ENCODE data around the gene CYB561A3.

Gene CYB561A3

DNA sequence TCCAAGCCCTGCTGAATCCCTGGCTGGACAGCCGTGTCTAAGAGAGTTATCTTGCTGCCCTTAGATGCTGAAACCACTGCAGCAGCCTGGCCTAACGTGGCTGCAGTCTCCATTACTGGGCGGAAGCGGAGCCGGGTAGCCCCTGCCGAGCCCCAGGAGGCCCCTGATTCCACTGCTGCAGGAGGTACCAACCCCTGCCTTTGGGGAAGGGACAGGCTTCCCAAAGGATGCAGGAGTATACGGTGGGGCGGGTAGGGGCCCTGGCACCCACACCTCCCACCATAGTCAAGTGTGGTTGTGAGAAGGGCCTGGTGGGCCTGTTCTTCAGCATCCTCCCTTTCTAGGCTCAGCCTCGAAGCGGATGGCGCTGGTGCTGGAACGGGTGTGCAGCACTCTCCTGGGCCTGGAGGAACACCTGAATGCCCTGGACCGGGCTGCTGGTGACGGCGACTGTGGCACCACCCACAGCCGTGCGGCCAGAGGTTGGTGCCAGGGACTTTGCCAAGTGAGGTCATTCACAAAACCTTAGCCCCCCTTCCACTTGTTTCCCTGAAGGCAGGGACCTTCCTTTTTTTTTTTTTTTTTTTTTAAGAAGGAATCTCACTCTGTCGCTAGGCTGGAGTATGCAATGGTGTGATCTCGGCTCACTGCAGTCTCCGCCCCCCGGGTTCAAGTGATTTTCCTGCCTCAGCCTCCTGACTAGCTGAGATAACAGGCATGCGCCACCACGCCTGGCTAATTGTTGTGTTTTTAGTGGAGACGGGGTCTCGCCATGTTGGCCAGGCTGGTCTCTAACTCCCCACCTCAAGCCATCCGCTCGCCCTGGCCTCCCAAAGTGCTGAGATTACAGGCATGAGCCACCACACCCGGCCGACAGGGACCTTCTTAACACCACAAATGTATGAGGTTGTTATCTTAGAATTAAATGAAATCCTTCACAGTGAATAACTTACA, 17.6 kb downstream of the CYB561A3 start:
- no peak for DNase-seq

DNA sequence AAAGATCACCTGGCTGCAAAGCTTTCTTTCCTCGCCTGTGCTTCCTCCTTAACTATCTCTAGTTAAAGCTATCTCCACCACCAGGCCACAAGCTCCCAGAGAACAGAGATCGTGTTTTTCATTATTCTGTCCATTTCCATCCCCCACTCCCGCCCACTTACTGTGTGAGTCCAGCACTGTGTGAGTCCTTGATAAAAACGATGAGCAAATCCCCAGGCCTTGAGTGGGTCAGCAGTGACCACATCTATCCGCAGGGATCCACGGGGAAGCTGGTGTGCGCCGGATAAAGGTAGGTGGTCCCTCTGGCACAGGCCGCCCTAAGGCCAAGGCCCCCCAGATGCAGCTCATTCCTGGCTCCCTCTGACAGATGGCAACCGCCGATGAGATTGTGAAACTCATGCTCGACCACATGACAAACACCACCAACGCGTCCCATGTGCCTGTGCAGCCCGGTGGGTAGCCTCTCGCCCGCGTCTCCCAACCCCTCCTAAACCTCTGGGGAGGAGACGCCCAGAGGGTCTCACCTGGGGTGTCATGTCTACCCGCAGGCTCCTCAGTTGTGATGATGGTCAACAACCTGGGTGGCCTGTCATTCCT, 19.4 kb downstream of the CYB561A3 start:
- no peak for DNase-seq

DNA sequence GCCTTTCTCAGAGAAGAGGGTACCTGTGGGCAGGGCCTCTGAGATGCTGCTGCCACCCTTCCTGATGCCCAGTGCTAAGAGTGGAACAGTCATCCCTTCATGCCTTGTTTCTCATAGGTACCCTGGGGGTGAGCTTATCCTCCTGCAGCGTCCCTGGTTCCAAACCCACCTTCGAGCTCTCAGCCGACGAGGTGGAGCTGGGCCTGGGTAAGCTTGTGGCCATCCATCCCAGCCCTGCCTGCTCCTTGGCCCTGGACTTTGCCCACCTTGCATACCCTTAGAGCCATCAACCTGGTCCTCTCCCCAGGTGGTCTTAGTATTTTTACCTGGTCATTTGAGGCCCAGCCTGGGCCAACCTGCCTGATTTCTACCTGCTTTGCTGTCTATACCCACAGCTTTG, 20.0 kb downstream of the CYB561A3 start:
- DNase-seq, result no peak

DNA sequence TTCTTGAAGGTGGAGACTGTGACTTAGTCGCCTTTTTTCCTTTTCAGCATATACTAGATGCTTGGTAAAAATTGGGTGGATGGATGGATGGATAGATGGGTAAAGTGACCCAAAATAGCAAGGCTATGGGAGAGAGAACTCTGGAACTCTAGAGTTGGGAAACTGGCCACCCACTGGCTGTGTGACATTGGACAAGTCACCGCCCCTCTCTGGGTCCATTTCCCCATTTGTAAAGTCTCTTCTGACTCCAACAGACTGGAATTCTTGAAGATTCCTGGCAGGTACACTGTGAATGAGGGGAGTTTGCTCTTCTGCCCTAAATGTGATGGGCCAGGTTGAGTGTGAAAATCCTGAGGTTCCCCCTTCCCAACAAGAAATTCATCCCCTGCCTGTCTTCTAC, 20.7 kb downstream of the CYB561A3 start:
- DNase-seq, result no peak

DNA sequence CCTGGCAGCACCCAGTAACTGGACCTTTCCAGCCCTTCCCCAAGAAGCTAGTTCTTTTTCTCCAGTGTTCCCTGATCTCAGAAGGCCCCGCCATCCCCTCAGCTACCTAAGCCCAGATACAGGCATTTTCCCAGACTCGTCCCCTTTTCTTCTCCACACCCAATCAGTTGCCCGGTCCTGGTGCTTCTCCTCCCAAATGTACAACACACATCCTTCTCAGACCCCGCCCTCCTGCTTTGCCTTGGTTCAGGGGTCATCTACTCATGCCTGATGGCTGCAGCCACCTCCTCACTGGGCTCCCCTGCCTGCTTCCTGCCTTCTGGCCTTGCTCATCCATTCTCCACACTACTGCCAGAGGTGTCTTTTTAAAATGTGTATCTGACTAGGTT, 22.2 kb downstream of the CYB561A3 start:
- DNase-seq, result no peak

DNA sequence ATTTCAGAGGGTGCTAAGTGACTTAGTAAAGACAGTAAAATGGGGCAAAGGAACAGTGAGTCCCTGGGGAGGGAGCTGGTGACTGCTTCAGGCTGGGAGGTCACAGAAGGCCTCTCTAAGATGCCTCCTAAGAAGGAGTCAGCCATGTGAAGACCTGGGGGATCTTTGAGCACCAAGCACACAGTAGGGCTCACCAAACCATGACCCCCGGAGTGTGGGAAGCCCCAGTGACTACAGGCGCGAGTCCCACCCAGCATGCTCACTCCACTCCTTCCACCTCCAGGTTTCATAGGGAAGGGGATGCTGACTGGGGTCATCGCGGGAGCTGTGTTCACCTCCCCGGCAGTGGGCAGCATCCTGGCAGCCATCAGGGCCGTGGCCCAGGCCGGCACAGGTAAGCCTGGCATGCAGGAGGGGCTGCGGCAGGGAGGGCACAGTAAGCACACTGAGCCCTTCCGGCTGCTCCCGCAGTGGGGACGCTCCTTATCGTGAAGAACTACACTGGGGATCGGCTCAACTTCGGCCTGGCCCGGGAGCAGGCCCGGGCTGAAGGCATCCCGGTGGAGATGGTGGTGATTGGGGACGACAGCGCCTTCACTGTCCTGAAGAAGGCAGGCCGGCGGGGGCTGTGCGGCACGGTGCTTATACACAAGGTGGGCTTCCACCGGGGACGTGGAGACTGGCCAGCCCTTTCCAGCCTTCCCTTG, 22.7 kb downstream of the CYB561A3 start:
- no peak for DNase-seq

DNA sequence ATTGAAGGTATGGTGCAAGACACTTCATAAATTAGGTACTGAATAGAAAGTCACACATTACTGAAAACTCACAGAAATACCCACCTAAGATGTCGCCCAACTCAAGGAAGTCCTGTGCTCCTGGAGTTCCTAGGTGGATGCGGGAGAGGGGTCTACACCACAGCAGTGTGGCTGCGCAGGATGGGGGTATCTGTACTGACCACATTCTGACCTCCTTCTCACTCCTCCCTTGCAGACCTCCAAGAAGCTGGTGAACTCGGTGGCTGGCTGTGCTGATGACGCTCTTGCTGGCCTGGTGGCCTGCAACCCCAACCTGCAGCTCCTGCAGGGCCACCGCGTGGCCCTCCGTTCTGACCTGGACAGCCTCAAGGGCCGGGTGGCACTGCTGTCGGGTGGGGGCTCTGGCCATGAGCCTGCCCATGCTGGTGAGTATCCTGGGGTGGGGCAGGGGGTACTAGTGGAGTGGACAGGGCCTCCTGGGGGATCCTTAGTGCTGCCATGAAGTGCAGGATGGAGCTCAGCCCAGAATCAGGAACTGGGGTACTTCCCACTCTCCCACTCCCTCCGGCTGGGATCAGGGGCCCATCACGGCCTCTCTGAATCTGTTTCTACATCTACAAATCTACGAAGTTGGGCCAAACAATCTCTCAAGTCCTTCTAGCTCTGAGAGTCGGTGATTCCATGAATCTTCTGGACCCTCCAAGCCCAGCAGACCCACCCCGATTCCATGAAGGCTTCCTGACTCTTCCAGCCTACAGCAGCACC, 23.8 kb downstream of the CYB561A3 start:
- no peak for DNase-seq

DNA sequence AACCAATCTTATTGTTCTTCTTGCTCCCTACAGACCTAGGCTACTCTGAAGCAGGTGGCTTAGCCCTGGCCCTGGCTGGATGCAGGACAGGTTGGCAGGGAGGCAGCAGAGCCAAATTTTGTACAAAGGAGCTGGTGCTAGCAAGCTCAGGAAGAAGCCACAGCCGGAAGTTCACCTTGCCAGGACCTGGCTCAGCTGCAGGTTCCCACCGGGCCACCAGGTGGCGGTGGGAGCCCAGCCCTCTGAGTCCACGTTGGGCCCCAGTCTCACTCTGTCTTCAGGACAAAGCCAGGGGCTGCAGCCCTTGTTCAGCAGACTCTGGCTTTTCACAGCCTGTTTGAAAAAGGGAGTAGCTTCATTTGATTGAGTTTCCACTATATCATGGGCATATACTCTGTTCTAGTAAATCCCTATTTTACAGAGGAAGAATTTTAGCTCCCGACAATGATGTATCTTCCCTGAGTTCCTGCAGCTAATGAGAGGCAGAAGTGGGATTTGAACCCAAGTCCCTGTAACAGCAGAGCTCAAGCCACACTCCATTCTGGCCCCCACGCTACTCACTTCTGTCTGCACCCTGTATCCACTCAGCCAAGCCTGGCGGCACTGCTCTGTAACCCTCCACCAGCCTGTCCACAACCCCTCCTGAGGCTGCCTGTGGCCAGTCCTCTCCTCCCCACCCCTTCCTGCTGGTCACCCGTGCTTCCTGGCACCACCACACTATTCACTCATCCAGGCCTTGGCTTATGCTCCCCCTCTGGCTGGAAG, 25.3 kb downstream of the CYB561A3 start:
- DNase-seq, result peak; percentile 72

DNA sequence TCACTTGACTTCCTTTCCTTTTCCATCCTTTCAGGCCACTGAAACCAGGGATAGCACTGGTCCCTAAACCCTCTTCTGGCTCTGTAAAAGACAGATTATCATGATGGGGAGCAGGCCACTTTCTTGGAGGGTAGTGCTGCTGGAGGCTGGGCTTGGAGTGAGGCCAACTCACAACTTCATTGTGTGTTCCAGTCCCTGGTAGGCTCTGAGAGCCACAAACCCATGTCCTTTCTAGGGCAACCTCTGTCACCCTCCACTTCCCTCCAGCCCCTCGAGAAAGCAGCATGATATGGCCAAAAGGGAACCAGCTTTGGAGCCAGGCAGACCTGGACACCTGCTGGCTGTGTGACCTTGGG, 26.3 kb downstream of the CYB561A3 start:
- no peak for DNase-seq

DNA sequence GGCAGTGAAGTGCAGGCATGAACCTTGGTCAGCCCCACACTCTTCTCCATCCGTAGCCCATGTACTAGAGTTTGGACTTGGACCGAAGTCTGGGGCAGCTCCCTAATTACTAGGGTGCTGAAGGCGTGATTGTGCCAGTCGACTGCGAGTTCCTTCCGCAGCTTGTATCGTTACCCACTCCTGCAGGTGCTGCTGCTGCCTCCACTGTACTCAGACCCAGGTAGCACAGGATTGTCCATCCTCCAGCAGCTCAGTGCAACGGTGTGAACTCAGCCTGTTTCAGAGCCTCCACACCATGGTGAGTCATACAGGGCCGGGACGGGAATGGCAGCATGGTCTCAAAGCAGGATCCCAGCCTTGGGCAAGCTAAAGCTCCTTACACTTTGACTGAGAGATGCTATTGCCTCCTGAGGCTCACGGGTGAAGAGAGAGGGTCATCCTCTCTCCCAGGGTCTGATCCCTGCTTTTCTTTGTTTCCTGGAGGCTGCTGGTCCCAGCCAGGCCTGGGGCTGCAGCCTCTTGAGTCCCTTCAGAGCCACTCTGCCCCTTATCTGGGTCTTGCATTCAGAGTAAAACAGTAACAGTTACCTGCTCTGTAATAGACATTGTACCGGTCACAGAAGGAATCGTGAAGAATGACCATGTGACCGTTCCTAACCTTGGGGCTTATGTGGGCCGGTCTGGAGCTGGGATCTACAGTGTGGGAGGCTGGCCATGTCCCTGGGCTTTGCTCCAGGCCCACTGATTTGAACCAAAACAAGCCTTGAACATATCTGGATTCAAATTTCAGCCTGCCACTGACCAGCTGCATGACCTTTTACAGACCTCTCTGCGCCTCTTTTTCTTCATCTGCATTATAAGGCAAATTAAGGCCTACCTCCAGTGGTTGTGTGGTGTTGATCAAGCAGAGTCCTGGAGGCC, 27.0 kb downstream of the CYB561A3 start:
- DNase-seq, result no peak

DNA sequence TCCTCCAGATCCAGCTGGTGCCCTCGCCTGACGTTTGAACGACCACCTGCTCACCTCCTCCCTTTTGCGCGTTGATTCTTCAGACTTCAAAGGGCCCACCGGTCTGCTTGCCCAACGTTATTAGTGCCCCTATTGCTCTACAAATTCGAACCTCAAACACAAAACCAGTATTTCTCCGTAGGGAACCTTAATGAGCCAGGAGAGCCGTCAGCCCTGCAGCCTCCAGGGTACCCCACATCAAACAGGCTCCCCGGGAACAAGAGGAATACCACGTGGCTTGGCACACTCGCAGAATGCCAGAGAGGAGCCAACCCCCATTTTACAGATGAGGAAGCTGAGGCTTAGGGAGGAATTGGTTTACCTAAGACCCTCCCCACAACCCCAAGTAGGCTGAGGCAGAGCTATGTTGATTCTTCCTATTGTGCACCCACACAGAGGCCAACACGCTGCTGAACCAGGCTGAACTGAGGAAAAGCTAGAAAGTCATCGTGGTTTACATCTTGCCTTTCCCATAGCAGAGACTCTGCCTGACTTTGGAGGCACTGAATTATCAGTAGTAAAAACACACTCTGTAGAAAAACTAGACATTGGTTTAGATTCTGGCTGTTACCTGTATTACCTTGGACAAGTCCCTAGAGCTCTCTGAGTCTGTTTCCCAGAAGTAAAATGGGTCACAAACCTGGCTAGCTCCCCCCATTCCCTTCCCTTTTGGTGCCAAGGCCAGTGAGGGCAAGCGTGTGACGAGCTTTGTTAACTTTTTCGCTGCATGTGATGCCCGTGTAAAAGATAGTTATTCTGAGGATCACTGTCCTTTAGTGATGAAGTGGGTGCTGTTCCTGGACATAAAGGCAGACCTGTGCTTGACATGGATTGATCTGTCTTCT, 27.9 kb downstream of the CYB561A3 start:
- peak; percentile 81 for DNase-seq

DNA sequence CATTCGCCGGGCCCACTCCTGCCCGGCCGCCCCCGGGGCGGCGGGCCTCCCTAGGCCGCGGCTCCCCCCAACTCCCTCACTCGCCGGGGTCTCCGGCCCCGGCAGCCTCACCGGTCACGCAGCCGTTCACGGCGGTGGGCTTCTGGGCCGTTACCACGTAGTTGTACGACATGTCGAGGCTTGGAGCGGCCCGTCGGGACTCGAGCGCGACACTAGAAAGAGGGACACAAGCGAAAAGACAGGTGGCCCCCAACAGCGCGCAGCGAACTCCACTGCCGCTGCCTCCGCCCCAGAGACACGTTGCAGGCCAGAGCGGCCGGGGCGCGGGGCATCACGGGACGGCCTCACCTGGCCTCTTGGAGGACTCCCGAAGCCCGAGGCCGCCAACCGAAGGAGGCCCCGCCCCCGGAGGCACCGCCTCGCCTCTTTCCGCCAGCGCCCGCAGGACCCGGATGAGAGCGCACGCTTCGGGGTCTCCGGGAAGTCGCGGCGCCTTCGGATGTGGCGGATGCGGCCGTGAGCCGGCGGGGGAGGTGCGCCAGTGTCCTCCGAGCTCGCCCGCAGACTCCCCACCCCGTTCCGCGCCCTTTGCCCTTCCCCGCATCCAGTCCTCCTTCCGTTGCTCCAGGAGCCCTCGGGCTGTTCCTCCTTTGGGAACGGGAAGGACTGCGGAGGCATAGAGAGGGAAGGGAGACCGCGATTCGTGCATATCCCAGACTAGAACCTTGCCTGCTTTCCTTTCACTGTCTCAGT, 28.7 kb downstream of the CYB561A3 start, which contains the start of the genes DDB1 and TKFC:
TSS of gene DDB1 (minus strand) at position 309 of the 753 bp plus-strand sequence. CDS start at position 172, 137 bp downstream.
TSS of gene TKFC (plus strand) at position 432 of the 753 bp plus-strand sequence. CDS start 1,501 bp downstream, outside the sequence.
- peak; percentile 99 for DNase-seq

DNA sequence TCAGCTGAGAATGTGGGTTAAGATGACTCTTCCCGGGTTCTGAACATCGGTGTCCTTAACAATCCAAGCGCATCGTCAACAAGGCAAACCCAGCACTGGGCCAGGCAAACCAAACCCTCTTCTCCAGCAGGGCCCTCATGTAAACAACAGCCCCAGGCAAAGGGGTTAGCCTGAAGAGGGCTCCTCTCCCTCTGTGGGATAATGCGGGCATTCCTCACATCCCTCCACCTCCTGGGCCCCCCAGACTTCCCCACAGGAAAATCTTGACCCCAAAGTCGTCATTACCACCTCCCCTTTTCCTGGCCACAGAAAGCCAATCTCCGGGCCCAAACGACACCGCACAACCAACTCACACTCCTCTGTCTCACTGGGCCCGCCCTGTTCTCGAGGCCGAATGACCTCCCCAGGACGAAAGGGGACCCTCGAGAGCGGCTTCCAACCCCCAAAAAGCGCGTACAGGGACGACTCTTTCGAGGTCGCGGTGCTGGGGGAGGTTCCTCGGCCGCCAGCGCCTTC, 29.3 kb downstream of the CYB561A3 start:
- no peak for DNase-seq

DNA sequence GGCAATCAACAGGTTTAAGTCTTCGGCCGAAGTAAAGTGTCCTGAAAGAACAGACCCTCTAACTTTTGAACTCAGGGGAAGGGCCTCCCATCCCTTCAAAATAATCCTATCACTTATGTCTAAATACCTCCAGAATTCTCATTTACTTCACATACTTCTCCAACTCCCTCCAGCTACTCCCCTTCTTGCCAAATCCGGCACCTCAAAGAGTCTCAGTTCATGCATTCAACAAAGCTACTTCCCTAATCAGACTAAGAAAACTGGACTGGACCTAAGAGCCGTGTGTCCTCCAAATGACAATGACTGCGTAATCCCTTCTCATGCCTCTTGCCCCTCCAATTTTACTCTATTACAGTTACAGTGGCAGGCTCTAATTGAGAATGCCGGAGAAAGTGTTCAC, 30.0 kb downstream of the CYB561A3 start:
- no peak for DNase-seq

DNA sequence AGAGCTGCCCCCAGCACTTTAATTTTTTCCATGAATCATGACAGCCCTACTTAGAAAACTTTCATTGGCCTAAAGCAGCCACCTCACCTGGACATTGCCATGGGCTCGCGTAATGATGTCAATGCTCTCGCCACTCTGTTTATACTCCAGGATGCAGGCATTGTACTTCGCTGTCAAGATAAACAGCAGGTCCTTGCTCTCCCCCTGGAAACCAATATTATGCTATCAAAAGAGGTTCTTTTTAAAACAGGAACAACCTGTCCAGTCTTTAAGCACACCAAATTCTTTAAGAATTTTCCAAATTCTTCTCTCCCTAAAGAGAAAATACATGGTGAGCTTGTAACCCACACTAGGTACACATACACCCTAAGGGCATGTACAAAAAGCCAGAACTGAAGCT, 31.8 kb downstream of the CYB561A3 start:
- no peak for DNase-seq

DNA sequence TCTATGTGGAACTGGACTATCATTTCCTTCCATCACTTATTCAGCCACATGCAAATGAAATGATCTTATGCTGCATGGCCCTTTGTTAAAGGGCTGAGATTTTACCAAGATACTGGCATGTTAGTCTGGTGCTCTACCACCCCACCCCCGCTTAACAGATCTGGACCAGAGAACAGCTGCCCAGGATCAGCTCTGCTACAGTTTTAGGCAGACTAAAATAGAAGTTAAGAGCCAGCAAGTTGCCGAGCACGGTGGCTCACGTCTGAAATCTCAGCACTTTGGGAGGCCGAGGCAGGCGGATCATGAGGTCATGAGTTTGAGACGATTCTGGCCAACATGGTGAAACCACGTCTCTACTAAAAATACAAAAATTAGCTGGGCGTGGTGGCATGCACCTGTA, 33.3 kb downstream of the CYB561A3 start:
- DNase-seq, result no peak

DNA sequence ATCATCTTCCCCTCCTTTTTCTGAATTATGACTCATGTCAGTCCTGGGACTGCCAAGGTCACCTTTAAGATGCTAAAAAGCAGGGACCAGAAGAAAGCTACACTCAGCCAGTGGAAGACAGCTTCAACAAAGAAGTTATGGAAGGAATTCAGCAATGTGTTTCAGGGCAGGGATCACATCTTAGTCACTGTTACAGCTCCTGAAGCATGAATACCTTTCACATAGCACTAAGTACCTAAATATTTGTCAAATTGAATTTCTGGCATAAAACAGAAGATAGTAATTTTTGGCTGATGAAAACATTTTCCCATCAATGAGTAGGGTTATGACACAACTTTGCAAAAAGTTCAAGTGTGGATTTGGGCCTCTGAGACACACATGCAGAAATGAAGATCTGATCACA, 34.0 kb downstream of the CYB561A3 start:
- no peak for DNase-seq

DNA sequence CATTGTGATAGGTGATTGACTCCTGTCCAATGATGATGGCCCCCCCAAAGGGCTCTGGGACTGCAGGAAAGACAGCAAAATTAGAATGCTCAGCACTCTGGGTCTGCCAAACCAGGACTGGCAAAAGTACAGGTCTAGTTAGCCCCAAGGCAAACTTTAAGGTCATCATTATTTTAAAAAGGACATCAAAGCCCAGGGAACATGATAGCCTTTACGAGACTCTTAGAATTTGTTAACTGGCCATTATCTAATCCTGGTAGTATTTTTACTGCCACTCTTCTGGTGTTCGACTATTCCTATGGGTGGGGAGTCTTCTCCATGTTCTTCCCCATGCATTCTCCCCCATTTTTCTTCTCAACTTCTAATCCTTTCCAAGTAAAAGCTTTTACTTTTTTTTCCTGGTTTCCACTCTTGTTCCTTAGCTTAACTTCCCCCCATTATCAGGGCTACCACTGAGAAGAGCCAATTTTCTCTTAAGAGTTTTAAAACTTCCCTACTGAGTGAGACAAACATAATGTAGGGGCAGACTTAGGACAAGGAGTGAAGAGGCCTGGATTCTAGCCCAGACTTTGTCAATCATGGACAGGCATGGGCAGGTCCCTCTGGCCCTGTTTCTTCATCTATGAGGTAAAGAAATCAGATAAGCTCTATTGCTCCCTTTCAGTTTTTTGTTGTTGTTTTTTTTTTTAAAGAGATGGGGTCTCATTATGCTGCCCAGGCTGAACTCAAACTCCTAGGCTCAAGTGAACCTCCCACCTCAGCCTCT, 35.9 kb downstream of the CYB561A3 start:
- DNase-seq, result no peak
